HCT116 (cell line): Measurements from ENCODE around the gene ERGIC3. TPM values are rescaled to one million over a fixed set of nuclear protein-coding genes. Genes with fewer than 3 reads are reported as not detected.

Source experiments
- ATAC-seq: fragments of 200-7000 bp; cut with Tn5 transposase; 2 replicates; pipeline ENCODE4 v1.9.1; 2020; ENCODE audit warnings: mild to moderate bottlenecking, moderate library complexity
- BruUV-seq: library from RNA; stranded (reverse); fragments of 400-500 nt; replicated peaks from 2 replicates; lab custom pipeline; 2021; lab: Mats Ljungman, UMichigan
- CTCF ChIA-PET: fragments of 300-600 bp; sonication (Branson Sonifier 250); formaldehyde crosslinking; loops from one replicate; lab custom pipeline; 2021; ENCODE audit warnings: antibody characterized with exemption; lab: Charles Lee
- POLR2A ChIA-PET: fragments of 300-600, 350-600 bp; sonication (Branson Sonifier 250); formaldehyde crosslinking; loops from one replicate; lab custom pipeline; 2021; ENCODE audit warnings: antibody characterized with exemption; lab: Charles Lee
- RAD21 ChIA-PET, 2 experiments: fragments of 300-600 bp; sonication (Branson Sonifier 250); formaldehyde crosslinking; loops; one replicate each; lab custom pipeline; 2023; ENCODE audit warnings: low total read pairs in 2 of 2; ENCODE audit not compliant: uncharacterized antibody in 2 of 2, unreplicated experiment in 2 of 2, low non-redundant PET in 1 of 2; lab: Charles Lee
- DNase-seq: peaks from one replicate; pipeline ENCODE4 v3.0.0-alpha.2; 2010; ENCODE audit warnings: low read depth, low spot score
- H2AFZ ChIP-seq: fragments of 200-600 bp; shearing (Covaris generic), sonication (generic); 2 replicates; pipeline ENCODE4 v1.6.1; 2017; ENCODE audit warnings: low read depth, mixed run types, mixed read lengths, antibody characterized with exemption, low read length; ENCODE audit not compliant: poor library complexity, severe bottlenecking
- H3K27ac ChIP-seq: 2 replicates; pipeline ENCODE4 v1.5.1; 2012; ENCODE audit warnings: low read depth, low read length
- H3K27me3 ChIP-seq: fragments of 200-600 bp; sonication (generic); 2 replicates; pipeline ENCODE4 v1.6.1; 2016; ENCODE audit warnings: mixed run types, low read length, mixed read lengths; ENCODE audit not compliant: insufficient read depth
- H3K36me3 ChIP-seq, 2 experiments: fragments of 200-500 bp in 1 of 2; fragments of 200-600 bp in 1 of 2; sonication (Bioruptor generic) in 1 of 2; sonication (generic) in 1 of 2; 2 replicates each; pipeline versions ENCODE4 v1.5.1 to v1.6.1; 2014 to 2016; ENCODE audit warnings: low read length in 2 of 2, inconsistent platforms in 1 of 2, mixed read lengths in 1 of 2, mixed run types in 1 of 2; ENCODE audit not compliant: insufficient read depth in 2 of 2, control insufficient read depth in 1 of 2
- H3K4me1 ChIP-seq, 2 experiments: fragments of 200-600 bp in 1 of 2; sonication (generic) in 1 of 2; 2 replicates each; pipeline versions ENCODE4 v1.5.1 to v1.6.1; 2012 to 2017; ENCODE audit warnings: low read length in 2 of 2, inconsistent platforms in 1 of 2, mild to moderate bottlenecking in 1 of 2, mixed read lengths in 1 of 2, mixed run types in 1 of 2, moderate library complexity in 1 of 2; ENCODE audit not compliant: insufficient read depth in 2 of 2, control insufficient read depth in 1 of 2
- H3K4me2 ChIP-seq: fragments of 200-600 bp; sonication (generic); 2 replicates; pipeline ENCODE4 v1.6.1; 2017; ENCODE audit warnings: mixed run types, low read length, mixed read lengths
- H3K4me3 ChIP-seq, 2 experiments: fragments of 200-600 bp in 1 of 2; sonication (generic) in 1 of 2; replicated peaks in 1 of 2; 2 replicates each; pipeline ENCODE4 v1.5.1; 2011 to 2016; ENCODE audit warnings: low read length in 2 of 2, control low read depth in 1 of 2, low read depth in 1 of 2, mild to moderate bottlenecking in 1 of 2, mixed read lengths in 1 of 2, mixed run types in 1 of 2
- H3K79me2 ChIP-seq: fragments of 200-600 bp; sonication (generic); 2 replicates; pipeline ENCODE4 v1.6.1; 2017; ENCODE audit warnings: mild to moderate bottlenecking, mixed run types, low read length, moderate library complexity, mixed read lengths; ENCODE audit not compliant: insufficient read depth
- H3K9ac ChIP-seq: fragments of 200-600 bp; sonication (generic); 2 replicates; pipeline ENCODE4 v1.6.1; 2016; ENCODE audit warnings: low read length, mixed read lengths
- H3K9me2 ChIP-seq: fragments of 200-600 bp; sonication (generic), shearing (Covaris generic); 2 replicates; pipeline ENCODE4 v1.6.1; 2017; ENCODE audit warnings: mixed run types, mild to moderate bottlenecking, moderate library complexity; ENCODE audit not compliant: insufficient read depth
- H3K9me3 ChIP-seq, 2 experiments: fragments of 200-500 bp in 1 of 2; fragments of 200-600 bp in 1 of 2; sonication (Bioruptor generic) in 1 of 2; sonication (generic) in 1 of 2; 2 replicates each; pipeline ENCODE4 v1.6.1; 2014 to 2017; ENCODE audit warnings: low read length in 2 of 2, mixed read lengths in 2 of 2, inconsistent platforms in 1 of 2, low read depth in 1 of 2, mild to moderate bottlenecking in 1 of 2, mixed run types in 1 of 2, moderate library complexity in 1 of 2; ENCODE audit not compliant: control insufficient read depth in 1 of 2, insufficient read depth in 1 of 2
- H4K20me1 ChIP-seq: fragments of 200-600 bp; sonication (generic), shearing (Covaris generic); 2 replicates; pipeline ENCODE4 v1.6.1; 2017; ENCODE audit warnings: mixed run types, mild to moderate bottlenecking, moderate library complexity; ENCODE audit not compliant: insufficient read depth
- ATF3 ChIP-seq: IDR thresholded peaks from 2 replicates; pipeline ENCODE4 v1.6.1; 2012
- CBX3 ChIP-seq: IDR thresholded peaks from 2 replicates; pipeline ENCODE4 v1.6.1; 2012; ENCODE audit warnings: low read depth
- CEBPB ChIP-seq: IDR thresholded peaks from 2 replicates; pipeline ENCODE4 v1.6.1; 2012; ENCODE audit warnings: low read depth
- CTCF ChIP-seq, 3 experiments: fragments of 200-600 bp in 1 of 3; sonication (generic) in 1 of 3; IDR thresholded peaks in 2 of 3; conservative IDR thresholded peaks in 1 of 3; 2 replicates each; pipeline ENCODE4 v1.5.1; 2012 to 2017; ENCODE audit warnings: low read depth in 2 of 3, low read length in 2 of 3, antibody characterized with exemption in 1 of 3, borderline replicate concordance in 1 of 3, control low read depth in 1 of 3, mild to moderate bottlenecking in 1 of 3, mixed read lengths in 1 of 3, mixed run types in 1 of 3, moderate library complexity in 1 of 3; ENCODE audit not compliant: insufficient read depth in 1 of 3
- EGR1 ChIP-seq: IDR thresholded peaks from 2 replicates; pipeline ENCODE4 v1.6.1; 2012; ENCODE audit warnings: low read depth
- EZH2 ChIP-seq: fragments of 200-600 bp; sonication (generic); IDR thresholded peaks from 2 replicates; pipeline ENCODE4 v1.6.1; 2017; ENCODE audit warnings: antibody characterized with exemption, mixed run types
- EZH2phosphoT487 ChIP-seq: fragments of 200-600 bp; IDR thresholded peaks from 2 replicates; pipeline ENCODE4 v1.6.1; 2018; ENCODE audit warnings: antibody characterized with exemption, borderline replicate concordance
- FOSL1 ChIP-seq: IDR thresholded peaks from 2 replicates; pipeline ENCODE4 v1.6.1; 2012; ENCODE audit warnings: low read depth
- JUND ChIP-seq: IDR thresholded peaks from 2 replicates; pipeline ENCODE4 v1.6.1; 2012
- MAX ChIP-seq: IDR thresholded peaks from 2 replicates; pipeline ENCODE4 v1.6.1; 2012
- POLR2A ChIP-seq: IDR thresholded peaks from 2 replicates; pipeline ENCODE4 v1.7.0; 2011; ENCODE audit warnings: borderline replicate concordance; ENCODE audit not compliant: insufficient read depth, insufficient read length; ENCODE audit errors: extremely low read depth
- POLR2AphosphoS5 ChIP-seq: IDR thresholded peaks from 2 replicates; pipeline ENCODE4 v1.6.1; 2011; ENCODE audit warnings: mild to moderate bottlenecking, low read depth, low read length, moderate library complexity
- RAD21 ChIP-seq: IDR thresholded peaks from 2 replicates; pipeline ENCODE4 v1.6.1; 2012; ENCODE audit warnings: low read depth, mild to moderate bottlenecking
- REST ChIP-seq: IDR thresholded peaks from 2 replicates; pipeline ENCODE4 v1.6.1; 2012; ENCODE audit warnings: low read depth
- SIN3A ChIP-seq: IDR thresholded peaks from 2 replicates; pipeline ENCODE4 v1.6.1; 2012; ENCODE audit warnings: low read depth
- SP1 ChIP-seq: IDR thresholded peaks from 2 replicates; pipeline ENCODE4 v1.6.1; 2012; ENCODE audit warnings: low read depth
- SRF ChIP-seq: IDR thresholded peaks from 2 replicates; pipeline ENCODE4 v1.6.1; 2012; ENCODE audit warnings: low read depth
- TCF7L2 ChIP-seq: IDR thresholded peaks from 2 replicates; pipeline ENCODE4 v1.7.0; 2011; ENCODE audit warnings: borderline replicate concordance, inconsistent platforms; ENCODE audit not compliant: insufficient read depth, insufficient read length; ENCODE audit errors: extremely low read depth
- YY1 ChIP-seq: IDR thresholded peaks from 2 replicates; pipeline ENCODE4 v1.6.1; 2011; ENCODE audit warnings: low read length, low read depth, moderate library complexity, mild to moderate bottlenecking; ENCODE audit not compliant: insufficient replicate concordance; ENCODE audit errors: extremely low read depth
- intact Hi-C: fragments of 100-400 bp; cut with micrococcal nuclease; formaldehyde crosslinking; loops from 2 replicates; pipeline ENCODE4 v1.10.0; 2022
- total RNA-seq: library from RNA; stranded (reverse); gene quantifications from one replicate; pipeline ENCODE4 v1.2.1, GENCODE V29; 2021; ENCODE audit not compliant: unreplicated experiment

ERGIC3 gene
- total RNA-seq, 1 experiment from 2014 or later, result 229 TPM

- TF ChIP-seq CTCF (IDR thresholded peaks at IDR 0.05 in 2 of 3, conservative IDR thresholded peaks at IDR 0.05 in 1 of 3; ENCODE audit: borderline replicate concordance in 1 of 3, insufficient read depth in 1 of 3, low read depth in 2 of 3, low read length in 2 of 3), result no peak
These were observed 54.0 kb downstream of the ERGIC3 start (continued) for GRCh38 chr20:35595901-35596300.

- intact Hi-C loops, result no loop called here
- no peaks in the 10 kb centered on the region for H3K79me2 ChIP-seq
- no TSS peak for BruUV-seq
- TF ChIP-seq FOSL1 (no peak), SP1 (no peak), YY1 (no peak), CTCF (IDR thresholded peaks at IDR 0.05 in 2 of 3, conservative IDR thresholded peaks at IDR 0.05 in 1 of 3; ENCODE audit: borderline replicate concordance in 1 of 3, insufficient read depth in 1 of 3, low read depth in 2 of 3, low read length in 2 of 3) (no peak), CBX3 (no peak), EZH2 (no peak), MAX (no peak), REST (no peak), ATF3 (no peak), SRF (no peak), RAD21 (no peak), POLR2A (no peak), SIN3A (no peak), JUND (no peak), CEBPB (no peak), TCF7L2 (no peak), EZH2phosphoT487 (no peak), POLR2AphosphoS5 (no peak), EGR1 (no peak)
- H3K36me3 ChIP-seq, result no peaks in the 10 kb centered on the region; a peak in 1 of 4 replicates
- H3K4me1 ChIP-seq, result peaks cover 0 to 8% of the 10 kb centered on the region in 2 experiments; a peak in 1 of 4 replicates
- ATAC-seq (no peak), DNase-seq (no peak)
- H4K20me1 ChIP-seq, result no peaks in the 10 kb centered on the region
- no peaks in the 10 kb centered on the region for H3K9me3 ChIP-seq
- no peak overlapping the region for H2AFZ ChIP-seq
- H3K9me2 ChIP-seq, result no peaks in the 10 kb centered on the region
- no peak overlapping the region for H3K4me2 ChIP-seq
- H3K27me3 ChIP-seq, result no peaks in the 10 kb centered on the region
- RAD21 ChIA-PET, result no interaction called here
- H3K4me3 ChIP-seq, result no peak overlapping the region
- POLR2A ChIA-PET, result no interaction called here
- CTCF ChIA-PET, result no interaction called here
- no peak overlapping the region for H3K9ac ChIP-seq
- no peak overlapping the region for H3K27ac ChIP-seq
These were observed 55.3 kb downstream of the ERGIC3 start for GRCh38 chr20:35597186-35597585.
